OCI-LY1 (cell line): Measurements from ENCODE around the gene TLE2.

Source experiments
- H2AFZ ChIP-seq: fragments of 200-600 bp; sonication (generic), shearing (Covaris generic); 2 replicates; pipeline ENCODE4 v1.6.0; 2014; ENCODE audit warnings: antibody characterized with exemption, mild to moderate bottlenecking, low read length
- H3F3A ChIP-seq: fragments of 200-600 bp; sonication (generic), shearing (Covaris generic); 2 replicates; pipeline ENCODE4 v1.6.0; 2014; ENCODE audit warnings: mild to moderate bottlenecking, antibody characterized with exemption, low read length, moderate library complexity; ENCODE audit not compliant: insufficient read depth
- H3K27ac ChIP-seq: fragments of 200-600 bp; sonication (generic); 2 replicates; pipeline ENCODE4 v1.5.1; 2014; ENCODE audit warnings: low read length, mixed run types, mild to moderate bottlenecking, low read depth; ENCODE audit not compliant: poor library complexity, severe bottlenecking
- H3K27me3 ChIP-seq: fragments of 200-600 bp; sonication (generic); 2 replicates; pipeline ENCODE4 v1.6.0; 2014; ENCODE audit warnings: antibody characterized with exemption, mild to moderate bottlenecking, low read length, moderate library complexity; ENCODE audit not compliant: insufficient read depth
- H3K36me3 ChIP-seq: fragments of 200-600 bp; sonication (generic); 2 replicates; pipeline ENCODE4 v1.6.1; 2014; ENCODE audit warnings: mild to moderate bottlenecking, antibody characterized with exemption, low read length, moderate library complexity, mixed read lengths; ENCODE audit not compliant: insufficient read depth
- H3K4me1 ChIP-seq: fragments of 200-600 bp; sonication (generic); 2 replicates; pipeline ENCODE4 v1.5.1; 2014; ENCODE audit warnings: mild to moderate bottlenecking, low read length, moderate library complexity; ENCODE audit not compliant: insufficient read depth, severe bottlenecking
- H3K4me2 ChIP-seq: fragments of 200-600 bp; sonication (generic), shearing (Covaris generic); 2 replicates; pipeline ENCODE4 v1.6.1; 2014; ENCODE audit warnings: low read length
- H3K4me3 ChIP-seq: fragments of 200-600 bp; sonication (generic); 2 replicates; pipeline ENCODE4 v1.5.1; 2014; ENCODE audit warnings: low read length, low read depth, mild to moderate bottlenecking, mixed read lengths; ENCODE audit not compliant: poor library complexity, severe bottlenecking
- H3K79me2 ChIP-seq: fragments of 200-600 bp; shearing (Covaris generic); 2 replicates; pipeline ENCODE4 v1.6.1; 2016; ENCODE audit warnings: mixed run types, low read length, mixed read lengths; ENCODE audit not compliant: insufficient read depth
- H3K9ac ChIP-seq: fragments of 200-600 bp; sonication (generic), shearing (Covaris generic); 2 replicates; pipeline ENCODE4 v1.6.1; 2014; ENCODE audit warnings: mild to moderate bottlenecking, low read length, mixed read lengths
- H3K9me2 ChIP-seq: fragments of 200-600 bp; sonication (generic), shearing (Covaris generic); 2 replicates; pipeline ENCODE4 v1.6.1; 2014; ENCODE audit warnings: low read depth, mild to moderate bottlenecking, low read length, mixed read lengths
- H3K9me3 ChIP-seq: fragments of 200-600 bp; shearing (Covaris generic); 2 replicates; pipeline ENCODE4 v1.6.1; 2014; ENCODE audit warnings: low read length, mixed read lengths
- H4K20me1 ChIP-seq: fragments of 200-600 bp; sonication (generic), shearing (Covaris generic); 2 replicates; pipeline ENCODE4 v1.6.0; 2016; ENCODE audit warnings: mild to moderate bottlenecking, low read length; ENCODE audit not compliant: insufficient read depth
- CTCF ChIP-seq: fragments of 200-600 bp; sonication (generic), shearing (Covaris generic); IDR thresholded peaks from 2 replicates; pipeline ENCODE4 v1.5.1; 2017; ENCODE audit warnings: mild to moderate bottlenecking, antibody characterized with exemption, low read length, moderate library complexity, mixed read lengths
- EZH2 ChIP-seq: fragments of 200-600 bp; sonication (generic), shearing (Covaris generic); IDR thresholded peaks from 2 replicates; pipeline ENCODE4 v1.8.0; 2017; ENCODE audit warnings: borderline replicate concordance, mixed run types, mild to moderate bottlenecking, antibody characterized with exemption, low read length, moderate library complexity, mixed read lengths

TLE2 gene

GRCh38 chr19:3001235-3001800 lies 27.8 kb downstream of the TLE2 start:
- Histone ChIP-seq H3K79me2 (no peaks in the 10 kb centered on the region), H4K20me1 (no peaks in the 10 kb centered on the region), H3F3A (no peaks in the 10 kb centered on the region), H3K9ac (no peak overlapping the region), H3K27me3 (no peaks in the 10 kb centered on the region), H3K4me2 (no peak overlapping the region), H3K4me1 (no peaks in the 10 kb centered on the region), H3K27ac (no peak overlapping the region), H3K4me3 (no peak overlapping the region), H3K9me3 (no peaks in the 10 kb centered on the region), H3K9me2 (no peaks in the 10 kb centered on the region), H3K36me3 (no peaks in the 10 kb centered on the region; the same call in 1 of the 2 replicates), H2AFZ (no peak overlapping the region)
- no peak for TF ChIP-seq EZH2
- no peak for TF ChIP-seq CTCF

- H2AFZ ChIP-seq: no peak overlapping the region
- H3K27ac ChIP-seq: no peak overlapping the region
- H3F3A ChIP-seq: no peaks in the 10 kb centered on the region
- H3K79me2 ChIP-seq: no peaks in the 10 kb centered on the region
- no peaks in the 10 kb centered on the region for H3K4me1 ChIP-seq
- no peaks in the 10 kb centered on the region for H3K9me3 ChIP-seq
- no peaks in the 10 kb centered on the region for H3K27me3 ChIP-seq
- H4K20me1 ChIP-seq: no peaks in the 10 kb centered on the region
- H3K9me2 ChIP-seq: no peaks in the 10 kb centered on the region
- H3K36me3 ChIP-seq: no peaks in the 10 kb centered on the region; the same call in 1 of the 2 replicates
- H3K4me3 ChIP-seq: no peak overlapping the region
- TF ChIP-seq CTCF (no peak), EZH2 (no peak)
- H3K4me2 ChIP-seq: no peak overlapping the region
- no peak overlapping the region for H3K9ac ChIP-seq
These were observed 30.4 kb downstream of the TLE2 start for GRCh38 chr19:2998642-2999041.

- Histone ChIP-seq H3K79me2 (no peaks in the 10 kb centered on the region), H3K4me3 (no peak overlapping the region), H4K20me1 (no peaks in the 10 kb centered on the region), H3F3A (no peaks in the 10 kb centered on the region), H3K27ac (no peak overlapping the region), H3K9me2 (no peaks in the 10 kb centered on the region), H3K9ac (no peak overlapping the region), H2AFZ (no peak overlapping the region), H3K4me2 (no peak overlapping the region), H3K27me3 (no peaks in the 10 kb centered on the region), H3K9me3 (no peaks in the 10 kb centered on the region), H3K36me3 (no peaks in the 10 kb centered on the region; the same call in 1 of the 2 replicates), H3K4me1 (no peaks in the 10 kb centered on the region)
- TF ChIP-seq CTCF: no peak
- no peak for TF ChIP-seq EZH2
These were observed 31.4 kb downstream of the TLE2 start for GRCh38 chr19:2997720-2998119.
